ENCODE results near the gene BRD4.

DNA sequence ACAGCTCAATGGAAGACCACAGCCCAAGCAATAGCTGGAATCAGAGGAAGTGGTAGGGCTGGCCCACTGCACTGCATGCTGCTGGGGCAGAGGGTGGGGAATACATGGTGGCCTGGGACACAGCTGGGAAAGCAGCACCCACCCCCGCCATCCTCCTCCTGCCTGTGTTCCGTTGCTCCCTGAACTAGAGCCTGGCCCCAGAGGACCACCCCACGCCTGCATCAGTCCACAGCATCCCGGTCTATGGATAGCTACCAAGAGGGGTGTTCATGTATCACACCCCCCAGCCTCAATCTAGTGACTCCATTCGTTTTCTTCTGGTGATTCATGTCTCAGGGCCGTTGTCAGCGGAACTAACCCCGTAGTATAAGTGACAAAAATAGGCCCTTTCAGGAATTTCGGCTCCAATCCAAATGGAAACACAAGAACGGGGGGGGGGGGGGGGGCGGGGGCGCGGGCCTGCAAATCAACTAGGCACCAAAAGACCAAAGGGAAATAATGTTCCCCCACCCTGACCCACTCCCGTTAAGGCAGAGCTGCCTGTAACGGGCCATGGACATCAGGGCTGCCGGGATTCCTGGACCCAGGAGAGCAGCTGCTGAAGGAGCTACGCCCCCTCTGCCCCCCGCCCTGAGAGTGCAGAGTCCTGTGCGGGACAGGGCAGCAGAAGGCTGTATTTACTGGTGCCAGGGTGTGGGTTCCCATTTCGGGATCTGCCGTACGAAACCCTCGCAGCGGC, 81.2 kb downstream of the BRD4 start:
- TF ChIP-seq, protein P1, sequence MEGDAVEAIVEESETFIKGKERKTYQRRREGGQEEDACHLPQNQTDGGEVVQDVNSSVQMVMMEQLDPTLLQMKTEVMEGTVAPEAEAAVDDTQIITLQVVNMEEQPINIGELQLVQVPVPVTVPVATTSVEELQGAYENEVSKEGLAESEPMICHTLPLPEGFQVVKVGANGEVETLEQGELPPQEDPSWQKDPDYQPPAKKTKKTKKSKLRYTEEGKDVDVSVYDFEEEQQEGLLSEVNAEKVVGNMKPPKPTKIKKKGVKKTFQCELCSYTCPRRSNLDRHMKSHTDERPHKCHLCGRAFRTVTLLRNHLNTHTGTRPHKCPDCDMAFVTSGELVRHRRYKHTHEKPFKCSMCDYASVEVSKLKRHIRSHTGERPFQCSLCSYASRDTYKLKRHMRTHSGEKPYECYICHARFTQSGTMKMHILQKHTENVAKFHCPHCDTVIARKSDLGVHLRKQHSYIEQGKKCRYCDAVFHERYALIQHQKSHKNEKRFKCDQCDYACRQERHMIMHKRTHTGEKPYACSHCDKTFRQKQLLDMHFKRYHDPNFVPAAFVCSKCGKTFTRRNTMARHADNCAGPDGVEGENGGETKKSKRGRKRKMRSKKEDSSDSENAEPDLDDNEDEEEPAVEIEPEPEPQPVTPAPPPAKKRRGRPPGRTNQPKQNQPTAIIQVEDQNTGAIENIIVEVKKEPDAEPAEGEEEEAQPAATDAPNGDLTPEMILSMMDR (IDR thresholded peaks at IDR 0.05): no peak
- no peak for TF ChIP-seq POLR2A (IDR thresholded peaks at IDR 0.05)
